Chondrocyte (in vitro differentiated cells): ENCODE data around the gene ANKRD52. TPM values are rescaled to one million over a fixed set of nuclear protein-coding genes. Genes with fewer than 3 reads are reported as not detected.
"Not testable (repeated sequence)": the region's sequence is repeated elsewhere in the genome, so short reads cannot be mapped to it uniquely, and the experiment has no call there.

Source experiments
- DNase-seq: peaks from one replicate; pipeline ENCODE4 v3.0.0; 2021; ENCODE audit warnings: mixed read lengths, low spot score
- H3K27ac Mint-ChIP-seq: one replicate; pipeline ENCODE4 v1.8.0; 2021; ENCODE audit warnings: mild to moderate bottlenecking, moderate library complexity, mixed read lengths; ENCODE audit not compliant: unreplicated experiment
- H3K27me3 Mint-ChIP-seq: 2 replicates; pipeline ENCODE4 v1.8.0; 2021; ENCODE audit warnings: low read depth, mixed read lengths
- H3K36me3 Mint-ChIP-seq: 2 replicates; pipeline ENCODE4 v1.8.0; 2021; ENCODE audit warnings: low read depth, mixed read lengths
- H3K4me1 Mint-ChIP-seq: 2 replicates; pipeline ENCODE4 v1.8.0; 2021; ENCODE audit warnings: low read depth, mild to moderate bottlenecking, mixed read lengths
- H3K4me3 Mint-ChIP-seq: one replicate; pipeline ENCODE4 v1.8.0; 2021; ENCODE audit warnings: mild to moderate bottlenecking, moderate library complexity, mixed read lengths; ENCODE audit not compliant: unreplicated experiment
- H3K9me3 Mint-ChIP-seq: 2 replicates; pipeline ENCODE4 v1.8.0; 2021; ENCODE audit warnings: low read depth, mixed read lengths
- CTCF ChIP-seq: fragments of 200-600 bp; sonication (generic); IDR thresholded peaks from 2 replicates; pipeline ENCODE4 v1.5.0; 2021; ENCODE audit warnings: antibody characterized with exemption, mild to moderate bottlenecking, moderate library complexity
- total RNA-seq: library from RNA; stranded (reverse); gene quantifications from 3 replicates; pipeline ENCODE4 v1.2.1, GENCODE V29; 2021

The ANKRD52 gene
- total RNA-seq, 1 donor from 2014 or later: 106 TPM

GRCh38 chr12:56282579-56282978, 24.4 kb upstream of the ANKRD52 start:
- no peaks in the 10 kb centered on the region for H3K27me3 Mint-ChIP-seq

GRCh38 chr12:56282030-56282429, 23.8 kb upstream of the ANKRD52 start:
- H3K36me3 Mint-ChIP-seq: peaks cover 30% of the 10 kb centered on the region
- no peak for DNase-seq
- no peak for TF ChIP-seq CTCF
- no peak overlapping the region for H3K4me3 Mint-ChIP-seq
- peaks cover 5% of the 10 kb centered on the region for H3K4me1 Mint-ChIP-seq
- no peaks in the 10 kb centered on the region for H3K9me3 Mint-ChIP-seq
- peak overlapping the region; percentile 17 for H3K27ac Mint-ChIP-seq
- H3K27me3 Mint-ChIP-seq: no peaks in the 10 kb centered on the region

More at GRCh38 chr12:56282579-56282978, 24.4 kb upstream of the ANKRD52 start:
- H3K36me3 Mint-ChIP-seq: peaks cover 30% of the 10 kb centered on the region
- H3K9me3 Mint-ChIP-seq: no peaks in the 10 kb centered on the region
- peaks cover 5% of the 10 kb centered on the region for H3K4me1 Mint-ChIP-seq
- H3K27ac Mint-ChIP-seq: peak overlapping the region; percentile 17
- H3K4me3 Mint-ChIP-seq: no peak overlapping the region
- DNase-seq: no peak
- TF ChIP-seq CTCF: no peak

GRCh38 chr12:56280849-56281248, 22.7 kb upstream of the ANKRD52 start:
- no peak overlapping the region for H3K27ac Mint-ChIP-seq
- no peak for DNase-seq
- H3K4me3 Mint-ChIP-seq: no peak overlapping the region
- H3K9me3 Mint-ChIP-seq: no peaks in the 10 kb centered on the region
- no peak for TF ChIP-seq CTCF
- H3K4me1 Mint-ChIP-seq: no peaks in the 10 kb centered on the region
- peaks cover 32% of the 10 kb centered on the region for H3K36me3 Mint-ChIP-seq
- no peaks in the 10 kb centered on the region for H3K27me3 Mint-ChIP-seq

DNA sequence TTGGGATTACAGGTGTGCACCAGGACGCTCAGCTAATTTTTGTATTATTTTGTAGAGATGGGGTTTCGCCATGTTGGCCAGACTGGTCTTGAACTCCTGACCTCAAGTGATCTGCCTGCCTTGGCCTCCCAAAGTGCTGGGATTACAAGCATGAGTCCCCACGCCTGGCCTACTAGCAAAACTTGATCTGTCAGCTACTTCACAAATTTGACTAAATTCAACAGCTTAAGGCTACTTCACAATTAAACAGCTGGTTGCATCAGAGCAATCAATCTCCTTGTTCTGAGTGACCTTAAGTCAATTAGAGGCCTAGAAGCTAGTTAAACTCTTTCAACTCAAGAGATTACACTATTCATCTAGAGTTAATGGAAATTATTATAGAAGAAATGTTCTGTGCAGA, 20.7 kb upstream of the ANKRD52 start:
- Mint-ChIP-seq H3K9me3 (no peaks in the 10 kb centered on the region), H3K27ac (no peak overlapping the region), H3K27me3 (no peaks in the 10 kb centered on the region), H3K36me3 (peaks cover 35% of the 10 kb centered on the region), H3K4me3 (no peak overlapping the region), H3K4me1 (no peaks in the 10 kb centered on the region)
- TF ChIP-seq CTCF: no peak
- no peak for DNase-seq

DNA sequence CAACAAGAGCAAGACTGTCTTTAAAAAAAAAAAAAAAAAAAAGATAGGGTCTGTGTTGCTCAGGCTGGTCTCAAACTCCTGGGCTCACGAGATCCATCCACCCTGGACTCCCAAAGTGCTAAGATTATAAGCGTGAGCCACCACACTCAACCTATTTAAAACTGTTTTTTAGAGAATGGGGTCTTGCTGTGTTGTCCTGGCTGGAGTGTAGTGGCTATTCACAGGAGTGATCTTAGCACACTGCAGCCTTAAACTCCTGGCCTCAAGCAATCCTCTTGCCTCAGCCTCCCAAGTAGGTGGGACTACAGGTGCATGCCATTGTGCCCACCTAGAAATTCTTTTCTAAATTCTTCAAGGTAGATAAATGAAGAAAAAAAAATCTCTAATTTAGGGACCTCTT, 16.1 kb upstream of the ANKRD52 start:
- DNase-seq: no peak
- H3K4me1 Mint-ChIP-seq: peaks cover 5% of the 10 kb centered on the region
- H3K27ac Mint-ChIP-seq: no peak overlapping the region
- no peak for TF ChIP-seq CTCF
- no peaks in the 10 kb centered on the region for H3K9me3 Mint-ChIP-seq
- peaks cover 29% of the 10 kb centered on the region for H3K36me3 Mint-ChIP-seq
- no peak overlapping the region for H3K4me3 Mint-ChIP-seq
- no peaks in the 10 kb centered on the region for H3K27me3 Mint-ChIP-seq

DNA sequence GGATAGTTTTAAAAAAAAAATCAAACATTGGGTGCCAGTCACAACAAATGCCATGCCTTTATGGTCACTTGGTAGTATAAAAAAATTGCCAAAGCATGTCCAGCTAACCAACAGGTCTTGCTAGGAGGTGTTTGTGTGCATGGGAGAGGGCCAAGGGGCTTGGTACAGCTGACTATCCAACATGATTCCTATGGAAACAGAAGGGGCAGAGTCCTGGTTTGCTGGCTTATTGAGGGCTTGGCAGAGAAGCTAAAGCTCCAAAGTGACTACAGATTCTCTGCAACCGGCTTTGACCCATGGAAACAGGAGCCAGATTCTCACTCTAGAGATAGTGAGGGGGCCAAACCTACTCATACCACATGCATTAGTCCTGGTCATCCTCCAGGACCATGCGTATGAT, 14.3 kb upstream of the ANKRD52 start:
- H3K9me3 Mint-ChIP-seq, H3K27ac Mint-ChIP-seq, H3K4me3 Mint-ChIP-seq, DNase-seq, H3K27me3 Mint-ChIP-seq: not testable (repeated sequence)
- H3K4me1 Mint-ChIP-seq: peaks cover 12% of the 10 kb centered on the region
- H3K36me3 Mint-ChIP-seq: peaks cover 22% of the 10 kb centered on the region
